ENCODE data around the gene MINPP1.

The MINPP1 gene

DNA sequence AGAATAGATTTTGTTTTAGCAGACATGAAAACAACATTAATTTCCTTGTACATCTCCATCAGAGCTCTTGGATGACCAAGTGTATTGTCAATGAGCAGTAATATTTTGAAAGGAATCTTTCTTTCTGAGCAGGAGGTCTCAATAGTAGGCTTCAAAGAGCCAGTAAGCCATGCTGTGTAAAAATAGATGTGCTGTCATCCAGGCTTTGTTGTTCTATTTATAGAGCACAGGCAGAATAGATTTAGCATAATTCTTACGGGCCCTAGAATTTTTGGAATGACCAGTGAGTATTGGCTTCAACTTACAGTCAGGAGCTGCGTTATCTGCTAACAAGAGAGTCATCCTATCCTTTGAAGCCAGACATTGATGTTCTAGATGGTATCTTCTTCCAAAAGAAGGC lies 19.0 kb downstream of the MINPP1 start:
- DNase-seq, result no peak

DNA sequence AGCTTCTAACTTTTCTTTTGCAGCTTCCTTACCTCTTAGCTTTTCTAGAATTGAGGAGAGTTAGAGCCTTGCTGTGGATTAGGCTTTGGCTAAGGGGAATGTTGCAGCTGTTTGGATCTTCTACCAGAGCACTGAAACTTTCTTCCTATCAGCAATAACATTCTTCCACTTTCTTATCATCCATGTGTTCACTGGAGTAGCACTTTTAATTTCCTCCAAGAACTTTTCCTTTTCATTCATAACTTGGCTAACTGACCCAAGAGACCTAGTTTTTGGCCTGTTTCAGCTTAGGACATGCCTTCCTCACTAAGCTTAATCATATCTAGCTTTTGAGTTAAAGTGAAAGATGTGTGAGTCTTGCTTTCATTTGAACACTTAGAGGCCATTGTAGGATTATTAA lies 19.6 kb downstream of the MINPP1 start:
- DNase-seq, result no peak

DNA sequence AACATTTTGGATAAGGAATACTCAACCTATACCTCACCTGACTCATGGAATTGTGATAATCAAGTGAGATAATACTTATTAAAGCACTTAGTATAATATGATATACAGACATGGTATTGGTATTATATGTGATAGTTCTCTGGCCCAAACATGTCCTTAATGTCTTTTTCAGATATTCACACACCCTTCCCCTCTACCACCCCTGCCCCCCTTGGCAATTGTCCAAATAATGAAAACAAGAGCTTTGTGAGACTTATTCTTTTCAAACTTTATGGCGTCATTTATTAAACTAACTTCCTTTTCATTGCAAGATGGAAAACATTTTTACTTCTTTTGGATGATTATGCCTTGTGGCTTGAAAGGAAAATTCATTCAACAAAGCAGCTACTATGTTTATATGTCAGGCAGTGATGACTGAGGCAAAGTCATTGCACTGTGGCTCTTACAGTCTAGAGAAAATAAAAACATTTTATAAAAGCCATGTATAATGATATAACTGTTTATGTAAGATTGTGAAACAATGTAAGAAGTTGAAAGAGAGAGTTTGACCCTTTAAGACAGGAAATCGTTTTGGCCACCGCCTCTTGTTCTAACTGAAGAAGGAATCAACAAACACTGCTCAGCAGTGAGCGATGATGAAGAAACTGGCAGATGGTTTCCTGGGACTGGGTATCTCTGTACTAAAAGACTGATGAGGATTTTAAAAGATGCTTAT lies 27.4 kb downstream of the MINPP1 start:
- DNase-seq, result no peak

DNA sequence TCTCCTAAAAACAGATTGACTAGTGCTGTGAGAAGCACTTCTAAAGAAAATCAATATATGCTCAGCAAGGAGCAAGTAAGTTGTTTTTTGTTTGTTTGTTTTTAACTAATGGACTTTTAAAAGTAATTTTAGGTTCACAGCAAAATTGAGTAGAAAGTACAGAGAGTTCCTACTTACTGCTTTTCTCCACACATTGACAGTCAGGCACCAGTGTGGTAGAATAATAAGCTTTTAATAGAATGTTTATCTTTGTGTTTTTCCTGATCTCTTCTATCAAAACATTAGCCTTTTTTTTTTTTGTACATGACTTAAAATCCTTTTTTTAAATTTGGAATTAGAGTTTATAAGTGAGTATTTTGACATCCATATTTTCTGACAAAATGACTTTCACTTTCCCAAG lies 28.0 kb downstream of the MINPP1 start:
- no peak for DNase-seq

GRCh38 chr10:87534173-87534858 lies 29.6 kb downstream of the MINPP1 start:
- DNase-seq, result no peak

DNA sequence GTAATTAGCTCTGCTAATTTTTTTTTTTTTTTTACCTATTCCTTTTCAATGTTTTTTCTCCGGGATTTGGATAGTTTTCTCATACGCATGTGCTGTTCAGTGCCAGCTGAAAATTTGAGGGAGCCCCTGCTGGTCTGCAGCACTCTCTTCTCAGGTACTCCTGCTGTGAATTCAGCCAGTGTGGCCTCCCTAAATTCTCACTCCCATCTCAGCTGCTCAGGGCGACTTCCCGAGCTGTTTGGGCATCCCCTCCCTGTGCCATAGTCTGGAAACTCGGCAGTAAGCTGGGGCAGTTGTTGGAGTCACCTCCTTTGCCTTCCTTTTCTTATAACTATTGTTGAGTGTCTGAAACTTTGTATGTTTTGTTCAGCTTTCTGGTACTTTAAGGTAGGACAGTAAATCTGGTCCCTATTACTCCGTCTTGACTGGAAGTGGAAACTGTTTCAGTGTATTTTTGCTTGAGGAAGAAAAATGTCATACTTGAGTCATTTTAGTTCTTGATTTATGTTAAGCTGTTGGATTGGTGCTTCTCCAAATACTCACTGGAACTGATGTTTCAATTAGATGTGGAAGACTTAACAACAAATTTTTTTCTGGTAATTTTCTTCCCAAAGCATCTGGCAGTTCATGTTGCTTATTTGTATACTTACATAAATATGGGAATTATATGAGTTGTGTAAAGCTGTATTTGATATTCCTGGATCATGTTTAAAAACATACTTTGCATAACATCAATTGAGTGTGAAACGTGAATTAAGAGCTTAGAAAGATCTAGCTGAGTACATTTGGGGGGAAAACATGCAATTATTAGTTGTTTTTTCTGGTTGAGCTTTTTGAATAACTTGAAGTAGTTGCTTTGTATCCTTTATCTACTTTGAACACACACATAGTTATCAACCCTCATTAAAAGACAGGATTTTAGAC lies 33.7 kb downstream of the MINPP1 start:
- DNase-seq, result no peak

GRCh38 chr10:87541114-87541513 lies 36.4 kb downstream of the MINPP1 start:
- DNase-seq, result no peak

- no peak for DNase-seq
Observed at GRCh38 chr10:87544721-87545120, 40.0 kb downstream of the MINPP1 start.

DNA sequence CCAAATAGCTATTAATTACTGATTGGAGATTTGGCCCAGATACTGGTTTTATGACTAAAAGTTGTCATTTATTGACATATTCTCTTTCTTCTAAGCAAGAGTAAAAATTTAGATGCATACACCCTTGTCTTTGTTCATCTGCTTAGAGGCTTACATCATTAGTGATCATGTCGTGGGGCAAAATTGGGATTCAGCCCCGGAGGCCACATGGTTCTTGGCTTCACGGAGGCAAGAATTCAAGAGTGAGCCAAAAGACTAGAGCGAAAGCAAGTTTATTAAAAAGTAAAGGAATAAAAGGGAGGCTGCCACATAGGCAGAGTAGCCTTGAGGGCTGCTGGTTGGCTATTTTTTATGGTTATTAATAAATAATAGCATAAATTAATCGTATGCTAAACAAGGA lies 41.1 kb downstream of the MINPP1 start:
- no peak for DNase-seq

GRCh38 chr10:87546210-87546609 lies 41.5 kb downstream of the MINPP1 start:
- DNase-seq, result no peak

DNA sequence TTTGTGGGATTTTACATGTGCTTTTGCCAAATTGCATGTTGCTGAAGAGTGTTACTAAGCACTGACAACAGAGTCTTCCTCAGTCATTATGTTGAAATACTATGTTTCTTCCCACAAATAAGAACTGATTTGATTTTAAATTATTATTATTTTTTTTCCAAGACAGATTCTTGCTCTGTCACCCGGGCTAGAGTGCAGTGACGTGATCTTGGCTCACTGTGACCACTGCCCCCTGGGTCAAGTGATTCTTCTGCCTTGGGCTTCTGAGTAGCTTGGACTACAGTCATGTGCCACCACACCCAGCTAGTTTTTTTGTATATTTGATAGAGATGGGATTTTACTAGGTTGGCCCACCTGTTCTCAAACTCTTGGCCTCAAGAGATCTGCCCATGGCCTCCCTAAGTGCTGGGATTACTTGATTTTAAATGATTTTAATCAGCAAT lies 42.3 kb downstream of the MINPP1 start:
- no peak for DNase-seq

GRCh38 chr10:87547734-87548311 lies 43.1 kb downstream of the MINPP1 start:
- no peak for DNase-seq

GRCh38 chr10:87550741-87551140 lies 46.0 kb downstream of the MINPP1 start:
- DNase-seq, result no peak

GRCh38 chr10:87551326-87551725 lies 46.6 kb downstream of the MINPP1 start:
- DNase-seq, result no peak

DNA sequence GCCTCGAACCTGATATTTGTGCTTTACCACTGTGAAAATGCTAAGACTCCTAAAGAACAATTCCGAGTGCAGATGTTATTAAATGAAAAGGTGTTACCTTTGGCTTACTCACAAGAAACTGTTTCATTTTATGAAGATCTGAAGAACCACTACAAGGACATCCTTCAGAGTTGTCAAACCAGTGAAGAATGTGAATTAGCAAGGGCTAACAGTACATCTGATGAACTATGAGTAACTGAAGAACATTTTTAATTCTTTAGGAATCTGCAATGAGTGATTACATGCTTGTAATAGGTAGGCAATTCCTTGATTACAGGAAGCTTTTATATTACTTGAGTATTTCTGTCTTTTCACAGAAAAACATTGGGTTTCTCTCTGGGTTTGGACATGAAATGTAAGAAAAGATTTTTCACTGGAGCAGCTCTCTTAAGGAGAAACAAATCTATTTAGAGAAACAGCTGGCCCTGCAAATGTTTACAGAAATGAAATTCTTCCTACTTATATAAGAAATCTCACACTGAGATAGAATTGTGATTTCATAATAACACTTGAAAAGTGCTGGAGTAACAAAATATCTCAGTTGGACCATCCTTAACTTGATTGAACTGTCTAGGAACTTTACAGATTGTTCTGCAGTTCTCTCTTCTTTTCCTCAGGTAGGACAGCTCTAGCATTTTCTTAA lies 47.7 kb downstream of the MINPP1 start:
- DNase-seq, result no peak

DNA sequence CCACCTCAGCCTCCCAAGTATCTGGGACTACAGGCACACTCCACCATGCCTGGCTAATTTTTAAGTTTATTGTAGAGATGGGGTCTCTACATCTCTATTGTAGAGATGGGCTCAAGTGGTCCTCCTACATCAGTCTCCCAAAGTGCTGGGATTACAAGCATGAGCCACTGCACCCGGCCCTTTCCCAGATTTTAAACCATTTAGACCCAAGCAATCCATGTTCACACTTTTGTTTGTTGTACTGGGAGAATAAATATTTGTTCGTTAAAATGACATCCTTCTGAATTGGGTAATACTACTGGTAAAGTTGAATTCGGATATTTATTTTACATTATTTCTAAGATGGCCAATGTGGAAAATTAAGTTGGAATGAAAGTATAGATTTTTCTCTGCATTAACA lies 52.7 kb downstream of the MINPP1 start:
- DNase-seq, result no peak

DNA sequence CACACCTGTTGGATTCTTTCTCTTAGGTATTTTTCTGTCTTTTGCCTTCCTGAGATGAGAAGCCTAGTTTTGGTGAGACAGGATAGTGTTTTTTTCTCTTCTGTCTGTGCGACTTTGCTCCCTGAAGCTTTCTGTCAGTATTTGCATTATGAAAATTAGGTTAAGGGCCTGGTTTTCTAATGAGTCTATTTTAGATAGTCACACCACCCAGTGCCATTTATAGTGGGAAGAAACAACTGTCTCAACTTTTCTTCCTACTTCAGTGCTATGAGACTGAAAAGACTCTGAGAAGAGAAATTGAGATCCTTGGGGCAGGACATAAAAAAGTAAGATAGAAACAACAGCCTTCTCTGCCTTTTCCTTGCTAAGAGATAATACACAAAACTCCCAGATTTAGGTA lies 53.6 kb downstream of the MINPP1 start:
- DNase-seq, result no peak

DNA sequence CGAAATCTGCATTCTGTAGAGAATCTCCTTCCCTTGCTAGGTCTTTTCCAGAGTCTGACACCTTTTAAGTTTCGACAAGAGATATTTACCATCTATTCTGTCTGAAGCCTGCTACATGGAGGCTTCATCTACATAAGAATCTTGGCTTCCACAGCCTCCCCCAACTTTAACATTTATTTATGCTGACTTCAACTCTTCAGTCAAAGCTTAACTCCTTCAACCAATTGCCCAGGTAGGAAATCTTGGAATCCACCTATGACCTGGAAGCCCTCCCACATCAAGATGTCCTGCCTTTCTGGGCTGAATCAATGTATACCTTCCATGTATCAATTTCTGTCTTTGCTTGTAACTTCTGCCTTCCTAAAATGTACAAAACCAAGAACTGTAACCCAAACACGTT lies 54.7 kb downstream of the MINPP1 start:
- no peak for DNase-seq

GRCh38 chr10:87560495-87561129 lies 55.9 kb downstream of the MINPP1 start:
- no peak for DNase-seq

- no peak for DNase-seq
Observed at GRCh38 chr10:87562750-87563149, 58.1 kb downstream of the MINPP1 start.

- DNase-seq, result no peak
Observed at GRCh38 chr10:87565010-87565409, 60.3 kb downstream of the MINPP1 start.

GRCh38 chr10:87575851-87576250 lies 71.2 kb downstream of the MINPP1 start:
- DNase-seq, result no peak
